ENCODE results near the gene SLC41A3. TPM values are rescaled to one million over a fixed set of nuclear protein-coding genes. Genes with fewer than 3 reads are reported as not detected.

SLC41A3 gene
- total RNA-seq, 2 donors from 2014 or later: 46.8 to 50.4 TPM

- no peak for DNase-seq
- no peak overlapping the region for H3K4me3 Mint-ChIP-seq
- H3K27me3 Mint-ChIP-seq (ENCODE audit: insufficient read depth): no peaks in the 10 kb centered on the region
- peaks cover 22% of the 10 kb centered on the region for H3K4me1 Mint-ChIP-seq
- peaks cover 6% of the 10 kb centered on the region for H3K9me3 Mint-ChIP-seq
- H3K36me3 Mint-ChIP-seq (ENCODE audit: low read depth): peaks cover 47% of the 10 kb centered on the region
- peaks cover 10% of the 10 kb centered on the region for H3K4me1 ChIP-seq (ENCODE audit: control insufficient read depth, insufficient read depth, low read length)
- H3K9ac ChIP-seq (ENCODE audit: extremely low read depth, low read length, poor library complexity, severe bottlenecking): no peak overlapping the region
- H3K27ac Mint-ChIP-seq: no peak overlapping the region
- peaks cover under 1% of the 10 kb centered on the region for H3K9me3 ChIP-seq (ENCODE audit: control insufficient read depth, low read length)
- 93 to 100% methylated on average over 1 of the region's 1 CpG for WGBS, 2 experiments (ENCODE audit: insufficient coverage in 1 of 2, insufficient read length in 1 of 2)
- no peaks in the 10 kb centered on the region for H3K27me3 ChIP-seq (ENCODE audit: control insufficient read depth, insufficient read depth, low read length, poor library complexity, severe bottlenecking)
- H3K4me3 ChIP-seq (ENCODE audit: low read length): peak overlapping the region; percentile 36
- H3K36me3 ChIP-seq (ENCODE audit: control insufficient read depth, insufficient read depth, low read length): peaks cover 12% of the 10 kb centered on the region
- no peak overlapping the region for H3K27ac ChIP-seq (ENCODE audit: low read depth, low read length)
- TF ChIP-seq, protein P1, sequence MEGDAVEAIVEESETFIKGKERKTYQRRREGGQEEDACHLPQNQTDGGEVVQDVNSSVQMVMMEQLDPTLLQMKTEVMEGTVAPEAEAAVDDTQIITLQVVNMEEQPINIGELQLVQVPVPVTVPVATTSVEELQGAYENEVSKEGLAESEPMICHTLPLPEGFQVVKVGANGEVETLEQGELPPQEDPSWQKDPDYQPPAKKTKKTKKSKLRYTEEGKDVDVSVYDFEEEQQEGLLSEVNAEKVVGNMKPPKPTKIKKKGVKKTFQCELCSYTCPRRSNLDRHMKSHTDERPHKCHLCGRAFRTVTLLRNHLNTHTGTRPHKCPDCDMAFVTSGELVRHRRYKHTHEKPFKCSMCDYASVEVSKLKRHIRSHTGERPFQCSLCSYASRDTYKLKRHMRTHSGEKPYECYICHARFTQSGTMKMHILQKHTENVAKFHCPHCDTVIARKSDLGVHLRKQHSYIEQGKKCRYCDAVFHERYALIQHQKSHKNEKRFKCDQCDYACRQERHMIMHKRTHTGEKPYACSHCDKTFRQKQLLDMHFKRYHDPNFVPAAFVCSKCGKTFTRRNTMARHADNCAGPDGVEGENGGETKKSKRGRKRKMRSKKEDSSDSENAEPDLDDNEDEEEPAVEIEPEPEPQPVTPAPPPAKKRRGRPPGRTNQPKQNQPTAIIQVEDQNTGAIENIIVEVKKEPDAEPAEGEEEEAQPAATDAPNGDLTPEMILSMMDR (conservative IDR thresholded peaks at IDR 0.05): no peak
Measured at GRCh38 chr3:126021702-126022101, 62.2 kb downstream of the SLC41A3 start.

DNA sequence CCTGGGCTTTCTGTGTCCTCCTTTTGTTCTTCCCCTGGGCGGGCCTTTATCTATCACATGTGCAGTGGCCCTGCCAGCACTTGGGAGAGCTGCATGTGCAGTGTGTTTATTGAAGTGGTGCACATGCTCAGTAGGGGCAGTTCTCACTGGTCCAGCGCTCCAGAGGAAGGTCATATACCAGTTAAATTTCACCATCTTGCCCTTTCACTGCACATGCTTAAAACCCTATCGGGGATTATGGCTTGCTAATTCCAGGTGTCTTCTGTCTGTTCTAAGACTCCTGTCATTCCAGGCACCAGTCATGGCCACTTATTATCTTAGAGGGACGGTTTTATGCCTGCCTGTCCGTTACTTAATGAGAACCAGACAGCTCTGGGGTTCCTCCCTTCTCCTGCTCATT, 62.7 kb downstream of the SLC41A3 start:
- DNase-seq: no peak
- Histone ChIP-seq H3K4me1 (ENCODE audit: control insufficient read depth, insufficient read depth, low read length) (peaks cover 10% of the 10 kb centered on the region), H3K9me3 (ENCODE audit: control insufficient read depth, low read length) (no peaks in the 10 kb centered on the region), H3K27ac (ENCODE audit: low read depth, low read length) (no peak overlapping the region), H3K4me3 (ENCODE audit: low read length) (no peak overlapping the region), H3K36me3 (ENCODE audit: control insufficient read depth, insufficient read depth, low read length) (peaks cover 12% of the 10 kb centered on the region), H3K9ac (ENCODE audit: extremely low read depth, low read length, poor library complexity, severe bottlenecking) (no peak overlapping the region), H3K27me3 (ENCODE audit: control insufficient read depth, insufficient read depth, low read length, poor library complexity, severe bottlenecking) (no peaks in the 10 kb centered on the region)
- Mint-ChIP-seq H3K27me3 (ENCODE audit: insufficient read depth) (no peaks in the 10 kb centered on the region), H3K4me1 (peaks cover 22% of the 10 kb centered on the region), H3K36me3 (ENCODE audit: low read depth) (peaks cover 43% of the 10 kb centered on the region), H3K9me3 (peaks cover 1% of the 10 kb centered on the region), H3K27ac (no peak overlapping the region), H3K4me3 (no peak overlapping the region)
- TF ChIP-seq, protein P1 (conservative IDR thresholded peaks at IDR 0.05): no peak
- WGBS, 2 experiments (ENCODE audit: insufficient coverage in 1 of 2, insufficient read length in 1 of 2): 88% methylated on average over 3 to 5 of the region's 5 CpGs

GRCh38 chr3:126019683-126020082, 64.2 kb downstream of the SLC41A3 start:
- no peak for DNase-seq
- Histone ChIP-seq H3K27ac (ENCODE audit: low read depth, low read length) (no peak overlapping the region), H3K9ac (ENCODE audit: extremely low read depth, low read length, poor library complexity, severe bottlenecking) (no peak overlapping the region), H3K9me3 (ENCODE audit: control insufficient read depth, low read length) (no peaks in the 10 kb centered on the region), H3K27me3 (ENCODE audit: control insufficient read depth, insufficient read depth, low read length, poor library complexity, severe bottlenecking) (no peaks in the 10 kb centered on the region), H3K4me3 (ENCODE audit: low read length) (no peak overlapping the region), H3K36me3 (ENCODE audit: control insufficient read depth, insufficient read depth, low read length) (peaks cover 12% of the 10 kb centered on the region), H3K4me1 (ENCODE audit: control insufficient read depth, insufficient read depth, low read length) (peaks cover 10% of the 10 kb centered on the region)
- WGBS, 2 experiments (ENCODE audit: insufficient coverage in 1 of 2, insufficient read length in 1 of 2): 86 to 91% methylated on average over 5 of the region's 5 CpGs
- Mint-ChIP-seq H3K9me3 (no peaks in the 10 kb centered on the region), H3K27me3 (ENCODE audit: insufficient read depth) (no peaks in the 10 kb centered on the region), H3K36me3 (ENCODE audit: low read depth) (peaks cover 34% of the 10 kb centered on the region), H3K4me3 (no peak overlapping the region), H3K27ac (no peak overlapping the region), H3K4me1 (peaks cover 22% of the 10 kb centered on the region)
- TF ChIP-seq, protein P1 (conservative IDR thresholded peaks at IDR 0.05): no peak
